GM18519 (cell line): Measurements from ENCODE around the gene ECT2L.

ENCODE experiments used
- ATAC-seq: cut with Tn5 transposase; IDR thresholded peaks from one replicate; pipeline ENCODE4 v1.9.1; 2021; ENCODE audit warnings: mild to moderate bottlenecking, moderate library complexity; ENCODE audit not compliant: unreplicated experiment, low FRiP score

ECT2L gene, protein sequence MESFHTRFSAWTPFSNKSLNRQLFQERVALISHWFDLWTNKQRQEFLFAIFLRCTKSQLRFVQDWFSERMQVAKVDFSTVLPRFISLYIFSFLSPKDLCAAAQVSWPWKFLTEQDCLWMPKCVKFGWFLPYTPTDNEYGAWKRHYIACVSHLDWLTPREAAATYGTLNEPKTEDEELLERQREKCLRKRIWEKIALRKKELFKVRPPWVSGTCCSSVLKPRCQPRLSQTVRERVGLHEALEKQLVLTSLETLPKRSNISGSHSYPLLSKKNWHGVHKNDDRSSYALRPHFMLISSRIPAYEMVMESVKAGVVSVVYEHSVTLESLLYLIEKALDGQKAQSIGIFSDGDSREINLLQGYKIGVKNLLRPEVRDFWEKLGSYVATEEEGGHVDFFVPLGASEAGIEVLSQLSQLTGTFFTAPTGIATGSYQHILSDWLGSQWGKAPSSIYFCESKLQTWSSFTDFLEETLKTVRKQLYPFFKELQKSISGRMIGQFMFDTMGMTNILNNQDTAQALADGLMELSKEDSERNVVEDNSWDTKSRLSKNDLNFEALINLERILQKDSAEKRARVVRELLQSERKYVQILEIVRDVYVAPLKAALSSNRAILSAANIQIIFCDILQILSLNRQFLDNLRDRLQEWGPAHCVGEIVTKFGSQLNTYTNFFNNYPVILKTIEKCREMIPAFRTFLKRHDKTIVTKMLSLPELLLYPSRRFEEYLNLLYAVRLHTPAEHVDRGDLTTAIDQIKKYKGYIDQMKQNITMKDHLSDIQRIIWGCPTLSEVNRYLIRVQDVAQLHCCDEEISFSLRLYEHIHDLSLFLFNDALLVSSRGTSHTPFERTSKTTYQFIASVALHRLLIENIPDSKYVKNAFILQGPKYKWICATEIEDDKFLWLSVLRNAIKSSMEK

DNA sequence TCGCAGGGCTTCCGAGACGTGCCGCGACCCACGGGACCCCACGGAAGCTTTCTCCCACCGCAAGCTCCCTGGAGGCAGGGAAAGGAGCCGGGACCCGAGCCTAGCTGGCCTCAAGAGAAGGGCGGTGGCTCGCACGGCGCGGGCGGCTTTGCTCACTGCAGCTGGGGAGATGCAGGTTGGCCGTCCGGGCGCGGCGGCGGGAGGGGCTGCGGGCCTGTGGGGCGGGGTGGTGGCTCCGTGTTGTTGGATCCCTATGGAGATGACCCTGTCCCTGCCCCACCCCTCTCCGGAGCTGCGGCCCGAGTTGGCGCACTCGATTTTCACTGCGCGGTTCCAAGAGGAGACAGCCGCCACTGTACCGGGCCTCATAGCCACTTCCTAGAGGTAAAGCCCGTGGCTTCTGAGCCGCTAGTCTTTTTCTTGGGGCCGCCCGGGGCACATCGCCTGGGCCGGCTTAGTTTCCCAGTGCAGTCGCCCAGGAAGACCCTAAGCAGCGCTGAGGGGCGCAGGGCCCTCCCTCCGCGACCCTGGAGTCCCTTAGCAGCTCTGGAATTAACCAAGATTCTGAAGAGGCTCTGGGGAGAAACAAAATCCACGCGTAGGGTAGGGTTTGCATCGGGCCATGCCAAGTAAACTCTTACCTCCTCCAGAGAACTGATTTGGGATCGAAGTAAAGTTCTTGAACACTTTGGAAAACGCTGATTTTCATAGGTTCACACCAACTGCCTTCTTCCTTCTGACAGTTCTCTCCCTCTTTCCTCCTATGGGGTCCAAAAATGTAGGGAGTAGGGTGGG lies at the start of gene ECT2L:
TSS of gene ECT2L (plus strand) at position 279 of the 795 bp plus-strand sequence. CDS start 17,188 bp downstream, outside the sequence.
- no peak for ATAC-seq

DNA sequence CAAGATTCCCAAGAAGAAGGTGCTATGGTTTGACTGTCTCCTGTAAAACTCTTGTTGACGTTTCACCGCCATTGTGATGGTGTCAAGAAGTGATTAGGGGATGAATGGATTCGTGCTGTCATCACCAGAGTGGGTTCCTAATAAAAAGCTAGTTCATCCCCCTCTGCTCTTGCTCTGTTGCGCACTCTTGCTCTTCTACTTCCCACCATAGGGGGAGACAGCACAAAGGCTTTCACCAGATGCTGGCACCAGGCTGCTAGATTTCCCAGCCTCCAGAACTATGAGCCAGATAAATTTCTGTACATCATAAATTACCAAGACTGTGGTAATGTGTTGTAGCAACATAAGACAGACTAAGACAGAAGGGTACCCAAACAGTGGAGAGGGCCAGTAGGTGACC lies 43.9 kb upstream of the ECT2L start:
- no peak for ATAC-seq

DNA sequence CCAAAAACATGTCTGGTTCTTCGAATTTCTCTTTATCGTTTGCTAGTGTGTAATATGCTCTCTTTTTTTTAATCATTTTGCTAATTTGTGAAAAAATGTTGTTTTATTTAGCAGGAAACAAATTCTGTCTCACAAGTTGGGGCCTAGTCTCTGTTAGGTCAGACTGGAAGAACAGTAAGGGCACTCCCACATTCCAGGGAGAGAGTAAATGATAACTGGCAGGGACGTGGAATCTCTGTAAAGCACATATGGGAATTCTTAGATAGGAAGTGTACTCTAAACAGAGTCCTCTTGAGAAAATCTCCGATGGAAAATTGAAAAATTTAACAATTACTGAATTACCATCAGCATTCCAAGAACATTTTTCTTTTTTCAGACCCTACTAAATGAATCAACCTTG lies 38.8 kb upstream of the ECT2L start:
- ATAC-seq: no peak

DNA sequence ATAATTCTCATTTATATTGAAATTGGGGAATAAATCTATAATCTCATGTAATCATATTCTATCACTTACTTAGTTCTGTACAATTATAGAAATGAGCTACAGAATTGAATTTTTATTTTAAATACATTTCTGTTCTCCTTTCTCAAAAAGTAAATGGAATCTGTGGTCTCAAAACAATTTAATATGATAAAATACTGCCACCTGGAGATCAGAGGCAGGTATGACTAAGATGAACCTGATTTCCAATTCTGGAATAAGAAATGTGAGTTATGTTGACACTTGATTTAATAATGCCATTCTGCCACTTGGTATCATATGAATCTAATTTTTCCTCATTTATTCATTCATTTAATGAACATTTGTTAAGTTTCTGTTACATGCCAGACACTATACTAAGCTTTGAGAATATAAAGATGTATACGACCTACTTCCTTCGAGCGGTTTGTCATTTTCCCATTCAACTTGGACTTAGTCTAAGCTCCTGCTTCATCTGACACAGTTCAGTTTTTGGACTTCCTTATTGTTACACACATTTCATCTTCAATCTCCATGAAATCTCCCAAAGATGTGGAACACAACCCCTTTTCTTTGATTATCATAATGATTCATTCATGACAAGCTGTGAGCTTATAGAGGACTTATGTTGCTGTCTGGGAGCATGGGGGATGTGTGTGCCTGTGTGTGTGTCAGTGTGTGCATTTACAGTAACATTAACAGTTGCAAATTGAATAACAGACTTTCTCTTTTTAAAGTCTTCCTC lies 29.8 kb upstream of the ECT2L start:
- no peak for ATAC-seq

DNA sequence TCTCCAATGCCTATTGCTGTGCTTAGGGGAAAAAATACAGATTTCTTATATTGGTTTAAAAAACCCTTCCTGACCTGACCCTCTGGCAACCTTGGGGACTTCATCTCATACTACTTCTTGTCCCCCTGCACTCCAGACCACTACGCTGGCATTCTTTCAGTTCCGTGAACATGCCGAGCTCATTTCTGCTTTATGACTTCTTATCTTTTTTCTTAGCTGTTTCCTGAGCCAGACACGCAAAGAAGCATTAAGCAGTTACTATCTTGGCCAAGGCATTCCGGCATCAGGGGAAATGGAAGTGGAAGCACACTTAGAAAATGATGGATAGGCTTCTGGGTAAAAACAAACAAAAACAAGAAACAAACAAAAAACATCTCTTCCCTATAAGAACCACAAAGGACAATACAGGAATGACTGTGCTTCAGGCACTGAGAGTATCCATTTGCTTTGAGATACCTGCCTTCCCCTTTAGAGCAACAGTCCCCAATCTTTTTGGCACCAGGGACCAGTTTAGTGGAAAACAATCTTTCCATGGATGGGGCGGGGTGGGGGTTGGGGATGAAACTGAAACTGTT lies 26.7 kb upstream of the ECT2L start:
- ATAC-seq: no peak

DNA sequence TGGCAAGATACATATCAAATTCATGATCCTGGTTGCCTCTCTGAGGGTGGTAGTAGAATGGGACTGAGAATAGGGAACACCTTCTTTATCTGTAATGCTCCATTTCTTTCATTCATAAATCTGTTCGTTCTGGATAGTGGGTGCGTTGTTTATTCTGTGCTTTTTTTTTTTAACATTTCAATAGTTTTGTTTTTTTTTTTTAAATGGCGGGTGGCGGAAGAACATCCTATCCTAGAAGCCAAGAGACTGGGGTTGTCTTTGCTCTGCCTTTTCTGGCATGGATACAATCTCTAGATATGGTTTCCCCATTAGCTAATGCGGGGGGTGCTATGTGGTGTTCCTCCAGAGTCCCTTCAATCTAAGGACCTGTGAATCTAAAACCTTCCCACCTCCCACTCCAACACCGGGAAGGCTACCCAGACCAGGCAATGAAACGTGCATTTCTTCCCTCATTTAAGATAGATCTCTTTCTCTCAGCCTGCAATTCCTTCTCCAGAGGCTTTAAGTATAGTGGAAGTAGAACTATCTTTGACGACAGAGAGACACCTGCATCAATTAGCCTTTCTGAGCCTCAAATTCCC lies 23.2 kb upstream of the ECT2L start:
- no peak for ATAC-seq

DNA sequence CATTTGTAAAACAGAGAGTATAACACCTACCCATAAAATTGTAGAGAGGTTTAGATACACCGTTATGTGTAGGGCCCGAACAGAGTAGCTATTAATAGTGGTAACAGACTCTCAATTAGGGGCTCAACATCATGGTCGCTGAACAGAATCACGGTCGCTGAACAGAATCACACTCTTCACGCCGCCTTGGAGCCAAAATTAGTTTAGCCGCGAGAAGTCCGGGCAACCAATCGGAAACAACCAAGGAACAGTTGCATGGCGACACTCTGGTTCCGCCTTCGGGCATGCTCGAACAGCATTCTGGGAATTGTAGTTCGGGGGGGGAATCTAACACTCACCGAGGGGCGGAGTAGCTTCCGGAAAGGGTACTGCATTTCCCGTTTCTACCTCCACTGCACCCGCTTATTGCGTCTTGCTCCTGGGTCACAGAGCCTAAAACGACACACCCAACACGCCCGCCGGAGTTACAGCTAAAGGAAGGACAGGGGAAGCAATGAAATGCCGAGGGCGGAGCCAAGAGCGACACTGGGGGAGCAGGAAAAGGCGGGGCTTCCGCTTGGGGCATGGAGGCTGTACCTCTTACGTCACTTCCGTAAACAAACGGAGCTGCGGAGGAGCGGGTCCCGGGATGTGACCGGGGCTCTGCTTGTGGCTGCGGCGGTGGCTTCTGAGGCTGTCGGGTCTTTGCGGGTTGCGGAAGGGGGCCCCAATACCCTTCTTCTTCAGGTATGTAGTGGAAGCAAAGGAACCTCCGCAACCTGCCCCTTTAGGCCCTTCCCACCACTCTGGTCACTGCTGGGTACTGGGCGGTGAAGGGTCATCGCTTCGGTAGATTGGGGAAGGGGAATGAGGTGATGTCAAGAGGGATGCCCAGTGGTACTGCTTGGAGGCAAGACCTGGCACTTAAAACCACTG lies 22.5 kb upstream of the ECT2L start, which contains the start of gene CCDC28A:
TSS of gene CCDC28A (plus strand) at position 593 of the 915 bp plus-strand sequence. CDS start 2,352 bp downstream, outside the sequence.
- ATAC-seq: peak; percentile 71

DNA sequence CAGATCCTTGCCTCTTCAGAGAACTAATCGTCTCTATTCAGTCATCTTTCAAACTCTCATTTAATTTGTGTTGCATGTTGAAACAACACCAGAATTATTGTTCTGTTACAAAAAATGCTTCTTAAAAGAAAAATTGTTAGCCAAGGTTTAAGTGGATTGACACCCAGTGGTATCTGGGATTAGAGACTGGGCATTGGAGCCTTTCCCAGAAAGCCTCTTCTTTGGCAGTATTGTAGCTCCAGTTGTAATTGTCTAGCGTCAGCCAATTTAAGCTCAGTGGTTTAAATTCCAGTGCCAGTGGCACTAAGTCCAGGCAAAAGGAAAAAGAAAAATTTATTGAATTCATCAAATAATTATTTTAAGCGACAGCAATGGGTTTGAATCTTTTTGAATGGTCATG lies 21.5 kb upstream of the ECT2L start:
- ATAC-seq: no peak

DNA sequence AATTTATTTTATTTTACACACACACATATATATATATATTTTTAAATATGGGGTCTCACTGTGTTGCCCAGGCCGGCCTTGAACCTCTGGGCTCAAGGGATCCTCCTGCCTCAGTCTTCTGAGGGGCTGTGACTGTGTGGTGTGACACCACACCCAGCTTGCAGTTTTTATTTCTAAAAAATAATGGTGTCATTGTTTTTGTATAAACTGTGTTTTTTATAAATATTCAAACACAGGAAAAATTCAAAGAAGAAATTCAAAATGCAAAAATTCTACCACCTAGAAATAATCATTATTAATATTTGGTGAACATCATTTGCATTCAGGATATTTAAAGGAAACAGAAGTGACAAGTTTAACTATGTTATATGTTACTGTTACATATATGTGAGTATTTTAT lies 19.2 kb upstream of the ECT2L start:
- no peak for ATAC-seq

DNA sequence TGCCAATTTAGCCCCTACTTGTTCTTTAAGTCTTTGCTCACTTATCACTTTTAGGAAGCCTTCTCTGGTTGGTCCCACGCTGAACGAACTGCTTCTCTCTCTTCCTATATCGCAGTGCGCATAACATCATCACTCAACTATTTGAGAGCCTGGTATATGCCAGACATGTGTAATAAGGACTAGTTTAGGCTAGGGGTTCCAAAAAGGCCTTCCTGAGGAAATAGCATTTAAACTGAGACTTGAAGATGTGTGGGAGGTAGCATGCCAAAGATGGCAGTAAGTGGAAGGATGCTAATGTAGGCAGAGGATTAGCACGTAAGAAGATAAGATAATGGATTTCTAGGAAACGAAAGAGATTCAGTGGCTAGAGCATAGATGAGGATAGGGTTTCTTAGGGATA lies 17.6 kb upstream of the ECT2L start:
- ATAC-seq: no peak

DNA sequence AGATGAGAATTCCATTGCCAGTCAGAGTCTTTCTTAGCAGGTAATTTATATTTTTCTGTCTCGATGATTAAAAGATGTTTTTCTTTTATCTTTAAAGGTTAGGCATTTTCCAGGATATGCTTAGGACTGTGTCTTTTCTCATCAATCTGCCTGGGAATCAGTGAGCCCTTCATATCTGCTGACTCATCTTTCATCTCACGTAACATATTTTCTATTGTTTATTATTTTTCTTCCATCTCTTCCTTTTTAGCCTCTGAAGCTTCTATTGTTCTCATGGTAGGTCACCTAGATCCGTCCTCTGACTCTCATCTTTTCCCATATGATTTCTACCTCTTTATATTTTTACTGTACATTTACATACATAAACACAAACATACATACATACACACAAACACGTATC lies 13.6 kb upstream of the ECT2L start:
- no peak for ATAC-seq

DNA sequence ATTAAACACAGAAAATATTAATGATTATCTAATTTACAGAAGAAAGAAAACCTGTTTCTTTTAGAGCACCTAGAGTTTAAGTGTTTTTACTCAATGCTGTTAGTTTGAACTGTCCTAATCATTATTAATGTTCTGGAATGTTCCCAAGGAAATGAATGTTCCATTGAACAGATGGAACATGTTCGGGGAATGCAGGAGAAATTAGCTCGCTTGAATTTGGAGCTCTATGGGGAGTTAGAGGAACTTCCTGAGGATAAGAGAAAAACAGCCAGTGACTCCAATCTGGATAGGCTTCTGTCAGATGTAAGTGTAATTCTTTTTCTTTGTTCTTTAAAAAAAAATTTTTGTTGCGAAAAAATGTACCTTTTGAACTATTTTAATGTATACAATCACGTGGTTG lies 10.8 kb upstream of the ECT2L start:
- ATAC-seq: no peak

DNA sequence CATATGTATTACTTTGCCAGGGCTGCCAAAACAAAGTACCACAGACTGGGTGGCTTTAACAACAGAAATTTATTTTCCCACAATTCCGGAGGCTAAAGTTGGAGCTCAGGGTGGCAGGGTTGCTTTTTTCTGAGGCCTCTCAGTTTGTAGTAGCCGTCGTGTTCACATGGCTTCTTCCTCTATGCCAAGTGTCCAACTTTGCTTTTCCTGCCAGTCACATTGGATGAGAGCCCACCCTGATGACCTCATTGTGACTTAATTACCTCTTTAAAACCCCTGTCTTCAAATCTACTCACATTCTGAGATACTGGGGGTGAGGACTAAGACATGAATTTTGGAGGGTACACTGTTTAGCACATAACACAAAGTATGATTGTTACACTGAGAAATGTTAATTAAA lies 9.9 kb upstream of the ECT2L start:
- no peak for ATAC-seq

DNA sequence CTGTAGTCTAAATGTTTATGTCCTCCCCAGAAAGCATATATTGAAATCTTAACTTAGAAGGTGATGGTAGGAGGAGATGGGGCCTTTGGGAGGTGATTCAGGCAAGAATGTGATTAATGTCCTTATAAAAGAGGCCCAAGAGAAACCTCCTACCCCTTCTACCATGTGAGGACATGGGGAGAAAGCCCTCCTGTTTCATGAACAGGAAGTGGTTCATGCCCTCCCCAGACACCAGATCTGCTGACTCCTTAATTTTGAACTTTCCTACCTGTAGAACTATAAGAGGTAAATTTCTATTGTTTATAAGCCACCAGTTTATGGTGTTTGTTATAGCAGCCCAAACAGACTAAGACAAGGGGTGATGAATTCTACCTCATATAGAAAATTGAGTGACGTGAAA lies 8.7 kb upstream of the ECT2L start:
- ATAC-seq: no peak

DNA sequence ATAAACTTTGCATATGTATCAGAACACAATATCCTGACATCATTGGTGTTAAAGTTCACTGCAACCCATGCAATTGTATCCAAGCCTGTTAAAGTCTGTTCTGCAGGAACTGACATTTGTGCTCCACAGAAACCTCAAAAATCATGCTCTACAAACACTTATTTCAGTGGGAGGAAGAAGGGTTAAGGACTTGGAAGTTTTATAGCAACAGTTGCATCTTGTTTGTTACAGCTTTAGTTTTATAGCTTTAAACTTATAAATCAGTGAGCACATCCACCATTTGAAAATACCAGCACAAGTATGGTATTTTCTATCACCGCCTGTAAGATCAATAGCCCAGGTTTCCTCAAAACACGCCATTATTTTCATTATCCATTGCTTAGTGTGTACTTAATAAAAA lies 884 bp downstream of the ECT2L start:
- ATAC-seq: no peak

DNA sequence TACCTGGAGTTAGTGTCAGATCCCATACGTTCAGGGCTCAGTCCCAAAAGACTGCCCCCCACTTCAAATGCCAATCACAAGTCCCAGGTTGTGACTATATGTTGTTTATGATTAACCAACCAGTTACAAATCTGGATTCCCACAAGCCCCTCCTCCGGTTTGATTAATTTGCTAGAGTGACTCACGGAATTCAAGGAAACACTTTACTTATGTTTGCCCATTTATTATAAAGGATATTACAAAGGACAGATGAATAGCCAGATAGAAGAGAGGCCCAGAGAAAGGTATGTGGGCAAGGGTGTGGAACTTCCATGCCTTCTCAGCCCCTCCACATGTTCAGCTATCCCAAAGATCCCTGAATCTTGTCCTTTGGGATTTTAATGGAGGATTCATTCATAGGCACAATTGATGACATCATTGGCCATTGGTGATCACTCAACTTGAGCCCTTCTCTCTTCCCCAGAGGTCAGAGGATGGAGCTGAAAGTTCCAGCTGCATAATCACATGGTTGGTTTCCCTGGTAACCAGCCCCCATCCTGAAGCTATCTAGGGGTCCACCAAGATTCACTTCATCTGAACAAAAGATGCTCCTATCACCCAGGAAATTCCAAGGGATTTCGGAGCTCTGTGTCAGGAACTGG lies 2.0 kb downstream of the ECT2L start:
- no peak for ATAC-seq

DNA sequence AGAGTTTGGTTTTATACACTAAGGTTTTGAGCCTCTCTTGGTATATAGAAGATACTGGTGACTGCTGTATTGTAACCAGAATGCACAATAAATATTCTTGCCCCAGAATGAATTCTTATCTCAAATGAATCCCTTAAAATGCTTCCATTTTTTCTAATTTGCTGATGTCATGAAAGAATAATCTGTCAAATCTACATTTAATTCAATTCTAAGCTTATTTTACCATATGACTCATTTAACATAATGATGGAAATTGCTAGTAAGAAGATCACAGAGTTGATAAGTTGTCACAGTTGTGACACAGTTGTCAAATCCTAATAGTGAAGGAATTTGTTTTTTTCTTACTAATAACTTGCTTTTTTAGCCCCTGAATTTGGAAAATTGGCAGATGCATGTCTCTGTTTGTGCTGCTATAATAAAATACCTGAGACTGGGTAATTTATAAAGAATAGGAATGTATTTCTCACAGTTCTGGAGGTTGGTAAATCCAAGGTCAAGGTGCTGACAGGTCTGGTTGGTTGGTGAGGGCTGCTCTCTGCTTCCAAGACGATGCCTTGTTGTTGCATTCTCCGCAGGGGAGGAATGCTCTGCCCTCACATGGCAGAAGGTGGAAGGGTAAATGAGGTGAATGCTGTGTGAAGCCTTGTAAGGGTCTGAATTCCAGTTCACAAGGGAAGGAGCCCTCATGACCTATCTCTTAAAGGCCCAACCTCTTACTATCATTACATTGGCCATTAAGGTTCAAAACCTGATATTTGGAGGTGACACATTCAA lies 4.7 kb downstream of the ECT2L start:
- ATAC-seq: no peak
